CD14-positive monocyte (primary cell): ENCODE results near the gene TGFB2. TPM values are rescaled to one million over a fixed set of nuclear protein-coding genes. Genes with fewer than 3 reads are reported as not detected.

Experiments
- DNase-seq, 3 donors: peaks; one replicate each; pipeline ENCODE4 v3.0.0-alpha.2; 2011 to 2022
- H2AFZ ChIP-seq: 2 replicates; pipeline ENCODE4 v1.6.0; 2012; ENCODE audit warnings: mild to moderate bottlenecking, low read depth, low read length, inconsistent platforms; ENCODE audit not compliant: insufficient read depth, poor library complexity, severe bottlenecking
- H3K27ac ChIP-seq, 2 donors: 1 replicate in 1 of 2; 2 replicates in 1 of 2; pipeline ENCODE4 v1.5.1; 2012 to 2013; ENCODE audit warnings: low read length in 2 of 2, control low read depth in 1 of 2, inconsistent platforms in 1 of 2, low read depth in 1 of 2, mild to moderate bottlenecking in 1 of 2
- H3K27me3 ChIP-seq, 2 donors: one replicate each; pipeline versions ENCODE4 v1.6.0 to v1.6.1; 2011 to 2013; ENCODE audit warnings: low read length in 2 of 2; ENCODE audit not compliant: control insufficient read depth in 2 of 2, insufficient read depth in 2 of 2
- H3K36me3 ChIP-seq, 2 donors: replicated peaks in 1 of 2; 1 replicate in 1 of 2; 2 replicates in 1 of 2; pipeline versions ENCODE4 v1.5.1 to v1.6.1; 2012 to 2013; ENCODE audit warnings: low read length in 2 of 2, control low read depth in 1 of 2, inconsistent platforms in 1 of 2, mild to moderate bottlenecking in 1 of 2; ENCODE audit not compliant: insufficient read depth in 2 of 2, control insufficient read depth in 1 of 2
- H3K4me1 ChIP-seq, 2 donors: 1 replicate in 1 of 2; 2 replicates in 1 of 2; pipeline versions ENCODE4 v1.5.1 to v1.6.1; 2012 to 2013; ENCODE audit warnings: low read length in 2 of 2, control low read depth in 1 of 2, inconsistent platforms in 1 of 2, mild to moderate bottlenecking in 1 of 2, moderate library complexity in 1 of 2; ENCODE audit not compliant: insufficient read depth in 2 of 2, control insufficient read depth in 1 of 2
- H3K4me2 ChIP-seq: replicated peaks from 2 replicates; pipeline ENCODE3; 2012; ENCODE audit warnings: low read length, moderate library complexity, mild to moderate bottlenecking; ENCODE audit not compliant: poor library complexity, severe bottlenecking; ENCODE audit errors: extremely low read depth
- H3K4me3 ChIP-seq, 3 experiments: fragments of 200-600 bp in 1 of 3; sonication (generic) in 1 of 3; replicated peaks in 1 of 3; 1 replicate in 2 of 3; 2 replicates in 1 of 3; pipeline ENCODE4 v1.5.1; 2011 to 2013; ENCODE audit warnings: low read length in 3 of 3, mild to moderate bottlenecking in 3 of 3, control low read depth in 2 of 3, low read depth in 2 of 3, inconsistent platforms in 1 of 3, moderate library complexity in 1 of 3
- H3K79me2 ChIP-seq: 2 replicates; pipeline ENCODE4 v1.6.0; 2012; ENCODE audit warnings: mild to moderate bottlenecking, control low read depth, inconsistent platforms, low read length, moderate library complexity; ENCODE audit not compliant: insufficient read depth
- H3K9ac ChIP-seq: 2 replicates; pipeline ENCODE4 v1.6.0; 2017; ENCODE audit warnings: low read length, mild to moderate bottlenecking; ENCODE audit not compliant: insufficient read depth, poor library complexity, severe bottlenecking
- H3K9me3 ChIP-seq, 2 donors: replicated peaks in 1 of 2; 1 replicate in 1 of 2; 2 replicates in 1 of 2; pipeline versions ENCODE4 v1.5.1 to v1.6.1; 2012 to 2013; ENCODE audit warnings: low read length in 2 of 2, control low read depth in 1 of 2; ENCODE audit not compliant: control insufficient read depth in 1 of 2, insufficient read depth in 1 of 2
- H4K20me1 ChIP-seq: 2 replicates; pipeline ENCODE4 v1.6.0; 2012; ENCODE audit warnings: mild to moderate bottlenecking, low read length, control low read depth, moderate library complexity; ENCODE audit not compliant: insufficient read depth
- H3K27ac Mint-ChIP-seq, 7 donors: one replicate each; pipeline ENCODE4 v1.8.0; 2020; ENCODE audit warnings: mild to moderate bottlenecking in 7 of 7, mixed read lengths in 7 of 7, moderate library complexity in 6 of 7, inconsistent platforms in 2 of 7
- H3K27me3 Mint-ChIP-seq, 3 donors: one replicate each; pipeline ENCODE4 v1.8.0; 2021 to 2022; ENCODE audit warnings: low read depth in 3 of 3, mild to moderate bottlenecking in 3 of 3, mixed read lengths in 3 of 3, moderate library complexity in 3 of 3, inconsistent platforms in 1 of 3
- H3K36me3 Mint-ChIP-seq, 2 donors: one replicate each; pipeline ENCODE4 v1.8.0; 2020; ENCODE audit warnings: mixed read lengths in 2 of 2, inconsistent platforms in 1 of 2, mild to moderate bottlenecking in 1 of 2
- H3K4me1 Mint-ChIP-seq: one replicate; pipeline ENCODE4 v1.8.0; 2020; ENCODE audit warnings: mild to moderate bottlenecking, mixed read lengths
- H3K4me3 Mint-ChIP-seq, 2 donors: one replicate each; pipeline ENCODE4 v1.8.0; 2020; ENCODE audit warnings: mild to moderate bottlenecking in 2 of 2, mixed read lengths in 2 of 2, moderate library complexity in 1 of 2
- H3K9me3 Mint-ChIP-seq, 7 donors: one replicate each; pipeline ENCODE4 v1.8.0; 2020 to 2022; ENCODE audit warnings: mixed read lengths in 7 of 7, mild to moderate bottlenecking in 6 of 7, moderate library complexity in 6 of 7, inconsistent platforms in 2 of 7
- WGBS: methylation state at CpG from one replicate; pipeline ENCODE4 v1.1.5; 2013; ENCODE audit warnings: missing lambda C conversion rate; ENCODE audit not compliant: insufficient coverage; 5-methylcytosine and 5-hydroxymethylcytosine counted together
- intact Hi-C, 2 donors: fragments of 100-400 bp; cut with micrococcal nuclease; formaldehyde crosslinking; loops; one replicate each; pipeline versions ENCODE4 v1.15.0 to v1.15.1; 2023
- polyA plus RNA-seq, 3 donors: library from polyadenylated mRNA; depleted of rRNA in 1 of 3; unstranded in 2 of 3; stranded (reverse) in 1 of 3; fragments of 300-500 nt in 2 of 3; fragments of >200 nt in 1 of 3; fragmentation: Illumina TruSeq in 2 of 3; gene quantifications; 1 replicate in 2 of 3; 2 replicates in 1 of 3; pipeline ENCODE4 v1.2.3, GENCODE V29; 2012 to 2021
- TF ChIP-seq, protein P1 (sequence below): fragments of 200-600 bp; IDR thresholded peaks from one replicate; pipeline ENCODE4 v1.8.0; 2022; ENCODE audit warnings: antibody characterized with exemption, mild to moderate bottlenecking

TGFB2 gene
- polyA plus RNA-seq, 3 donors: 0.01 TPM; not detected in 2

- H3K4me1 Mint-ChIP-seq: no peaks in the 10 kb centered on the region
- DNase-seq: no peak
- no peaks in the 10 kb centered on the region for H3K79me2 ChIP-seq
- no peak overlapping the region for H3K4me3 Mint-ChIP-seq
- no peaks in the 10 kb centered on the region for H3K9me3 ChIP-seq
- TF ChIP-seq, protein P1, sequence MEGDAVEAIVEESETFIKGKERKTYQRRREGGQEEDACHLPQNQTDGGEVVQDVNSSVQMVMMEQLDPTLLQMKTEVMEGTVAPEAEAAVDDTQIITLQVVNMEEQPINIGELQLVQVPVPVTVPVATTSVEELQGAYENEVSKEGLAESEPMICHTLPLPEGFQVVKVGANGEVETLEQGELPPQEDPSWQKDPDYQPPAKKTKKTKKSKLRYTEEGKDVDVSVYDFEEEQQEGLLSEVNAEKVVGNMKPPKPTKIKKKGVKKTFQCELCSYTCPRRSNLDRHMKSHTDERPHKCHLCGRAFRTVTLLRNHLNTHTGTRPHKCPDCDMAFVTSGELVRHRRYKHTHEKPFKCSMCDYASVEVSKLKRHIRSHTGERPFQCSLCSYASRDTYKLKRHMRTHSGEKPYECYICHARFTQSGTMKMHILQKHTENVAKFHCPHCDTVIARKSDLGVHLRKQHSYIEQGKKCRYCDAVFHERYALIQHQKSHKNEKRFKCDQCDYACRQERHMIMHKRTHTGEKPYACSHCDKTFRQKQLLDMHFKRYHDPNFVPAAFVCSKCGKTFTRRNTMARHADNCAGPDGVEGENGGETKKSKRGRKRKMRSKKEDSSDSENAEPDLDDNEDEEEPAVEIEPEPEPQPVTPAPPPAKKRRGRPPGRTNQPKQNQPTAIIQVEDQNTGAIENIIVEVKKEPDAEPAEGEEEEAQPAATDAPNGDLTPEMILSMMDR: no peak
- H2AFZ ChIP-seq: no peak overlapping the region
- H4K20me1 ChIP-seq: no peaks in the 10 kb centered on the region
- H3K4me2 ChIP-seq: no peak overlapping the region
- H3K36me3 Mint-ChIP-seq: no peaks in the 10 kb centered on the region
- WGBS: no CpG with 5 or more reads among the region's 4 CpGs
- no peak overlapping the region for H3K9ac ChIP-seq
- peaks cover 0 to 12% of the 10 kb centered on the region in 2 donors for H3K27me3 ChIP-seq
- H3K4me1 ChIP-seq: no peaks in the 10 kb centered on the region
- peaks cover 0 to 5% (median 0%) of the 10 kb centered on the region in 7 donors for H3K9me3 Mint-ChIP-seq
- H3K27ac ChIP-seq: no peak overlapping the region
- H3K4me3 ChIP-seq: no peak overlapping the region
- peaks cover 14 to 19% (median 15%) of the 10 kb centered on the region in 3 donors for H3K27me3 Mint-ChIP-seq
- H3K27ac Mint-ChIP-seq: no peak overlapping the region
- no peaks in the 10 kb centered on the region for H3K36me3 ChIP-seq
- intact Hi-C loops: no loop called here
Measured at GRCh38 chr1:218392780-218393179, 47.6 kb downstream of the TGFB2 start.

DNA sequence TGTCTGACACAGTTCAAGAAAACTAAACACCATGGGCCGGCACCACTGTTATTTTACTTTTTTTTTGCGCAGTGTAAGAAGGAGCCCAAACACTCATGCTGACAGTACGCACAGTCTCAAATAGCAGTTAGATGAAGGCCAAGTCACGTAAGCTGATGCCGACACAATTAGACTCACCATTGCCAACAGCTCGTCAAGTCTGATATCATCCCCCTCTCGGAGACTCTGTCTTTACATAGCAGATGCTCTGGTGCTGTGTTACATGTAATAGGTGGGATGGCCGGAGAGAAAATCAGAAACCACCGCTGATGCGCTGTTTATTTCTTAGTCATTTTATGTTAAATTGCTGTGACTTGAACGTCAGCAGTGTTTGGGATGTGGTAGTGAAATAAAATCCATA, 49.3 kb downstream of the TGFB2 start:
- no peak overlapping the region for H3K4me3 ChIP-seq
- Mint-ChIP-seq H3K4me1 (no peaks in the 10 kb centered on the region), H3K4me3 (no peak overlapping the region), H3K27me3 (peaks cover 6 to 12% (median 12%) of the 10 kb centered on the region in 3 donors), H3K36me3 (no peaks in the 10 kb centered on the region), H3K27ac (no peak overlapping the region), H3K9me3 (peaks cover 0 to 5% (median 0%) of the 10 kb centered on the region in 7 donors)
- DNase-seq: no peak
- WGBS: 100% methylated on average over 7 of the region's 11 CpGs
- no peaks in the 10 kb centered on the region for H3K79me2 ChIP-seq
- TF ChIP-seq, protein P1: no peak
- H3K36me3 ChIP-seq: no peaks in the 10 kb centered on the region
- H3K27ac ChIP-seq: no peak overlapping the region
- no peak overlapping the region for H3K9ac ChIP-seq
- no peaks in the 10 kb centered on the region for H4K20me1 ChIP-seq
- H3K4me2 ChIP-seq: no peak overlapping the region
- H2AFZ ChIP-seq: no peak overlapping the region
- H3K27me3 ChIP-seq: peaks cover 0 to 6% of the 10 kb centered on the region in 2 donors
- no peaks in the 10 kb centered on the region for H3K4me1 ChIP-seq
- intact Hi-C loops: no loop called here
- no peaks in the 10 kb centered on the region for H3K9me3 ChIP-seq
